Measurements from ENCODE around the gene OLAH. TPM values are rescaled to one million over a fixed set of nuclear protein-coding genes. Genes with fewer than 3 reads are reported as not detected.

OLAH gene
- total and polyA plus RNA-seq, 10 donors, result 0.80 to 17.5 (median 3.5) TPM; not detected in 1

- peak; percentile 86 for DNase-seq
- intact Hi-C loops (cut with DNase I; ENCODE audit: low total_unique reads), result loop anchor here (10.0 kb wide), 1 partner anchor 612 kb away; no protein-coding TSS in a partner anchor
- H3K27ac ChIP-seq, result peak overlapping the region in 1 of 8 donors; percentile 25
- H3K9me3 ChIP-seq, result no peaks in the 10 kb centered on the region
- peaks cover 0 to 16% (median 5%) of the 10 kb centered on the region in 6 donors for H3K4me1 ChIP-seq
- H3K27me3 ChIP-seq (replicated peaks in 1 of 7), result no peaks in the 10 kb centered on the region
- TF ChIP-seq POLR2A (IDR thresholded peaks at IDR 0.05) (no peak), CTCF (IDR thresholded peaks at IDR 0.05 in 8 of 11, conservative IDR thresholded peaks at IDR 0.05 in 3 of 11) (peak; percentile 69 to 90 (median 85))
- H3K36me3 ChIP-seq, result peaks cover 8 to 92% (median 64%) of the 10 kb centered on the region in 6 donors
- 49 to 58% (median 53%) methylated on average over 8 of the region's 8 CpGs for WGBS, 5 donors
- H3K4me3 ChIP-seq, result no peak overlapping the region
Measured at GRCh38 chr10:15106352-15107013, 62.7 kb downstream of the OLAH start.

- TF ChIP-seq CTCF (IDR thresholded peaks at IDR 0.05 in 8 of 11, conservative IDR thresholded peaks at IDR 0.05 in 3 of 11) (no peak), POLR2AphosphoS5 (IDR thresholded peaks at IDR 0.05) (no peak)
- H3K36me3 ChIP-seq, result peaks cover 0 to 89% (median 33%) of the 10 kb centered on the region in 6 donors
- H3K27me3 ChIP-seq (replicated peaks in 1 of 7), result no peaks in the 10 kb centered on the region
- no peak overlapping the region for H3K27ac ChIP-seq
- WGBS, 5 donors, result 92 to 96% (median 93%) methylated on average over 13 of the region's 13 CpGs
- H3K4me1 ChIP-seq, result no peaks in the 10 kb centered on the region
- H3K4me3 ChIP-seq, result no peak overlapping the region
- intact Hi-C loops (cut with DNase I; ENCODE audit: low total_unique reads), result no loop called here
- DNase-seq, result no peak
- H3K9me3 ChIP-seq, result no peaks in the 10 kb centered on the region
Measured at GRCh38 chr10:15112657-15113056, 68.9 kb downstream of the OLAH start.

GRCh38 chr10:15113766-15114165 lies 70.0 kb downstream of the OLAH start:
- H3K4me3 ChIP-seq, result no peak overlapping the region
- H3K9me3 ChIP-seq, result no peaks in the 10 kb centered on the region
- no peaks in the 10 kb centered on the region for H3K27me3 ChIP-seq (replicated peaks in 1 of 7)
- no peak overlapping the region for H3K27ac ChIP-seq
- no peak for DNase-seq
- TF ChIP-seq POLR2AphosphoS5 (IDR thresholded peaks at IDR 0.05) (no peak), CTCF (IDR thresholded peaks at IDR 0.05 in 8 of 11, conservative IDR thresholded peaks at IDR 0.05 in 3 of 11) (no peak), POLR2A (IDR thresholded peaks at IDR 0.05) (no peak)
- intact Hi-C loops (cut with DNase I; ENCODE audit: low total_unique reads), result no loop called here
- H3K36me3 ChIP-seq, result peaks cover 0 to 89% (median 25%) of the 10 kb centered on the region in 6 donors
- peaks cover 0 to 3% (median 0%) of the 10 kb centered on the region in 6 donors for H3K4me1 ChIP-seq
- WGBS, 5 donors, result 95 to 100% (median 97%) methylated on average over 4 of the region's 4 CpGs

- Histone ChIP-seq H3K4me1 (peaks cover 0 to 5% (median 0%) of the 10 kb centered on the region in 6 donors), H3K27ac (no peak overlapping the region), H3K36me3 (peaks cover 0 to 86% (median 27%) of the 10 kb centered on the region in 6 donors), H3K27me3 (replicated peaks in 1 of 7) (no peaks in the 10 kb centered on the region), H3K9me3 (no peaks in the 10 kb centered on the region), H3K4me3 (no peak overlapping the region)
- no peak for DNase-seq
- intact Hi-C loops (cut with DNase I; ENCODE audit: low total_unique reads), result no loop called here
- 86 to 99% (median 94%) methylated on average over 5 of the region's 5 CpGs for WGBS, 5 donors
- TF ChIP-seq POLR2A (IDR thresholded peaks at IDR 0.05) (no peak), POLR2AphosphoS5 (IDR thresholded peaks at IDR 0.05) (no peak), CTCF (IDR thresholded peaks at IDR 0.05 in 8 of 11, conservative IDR thresholded peaks at IDR 0.05 in 3 of 11) (no peak)
Measured at GRCh38 chr10:15116225-15116624, 72.5 kb downstream of the OLAH start.

All from spleen (tissue), 11 donors.